Fibroblast of the aortic adventitia (primary cell): ENCODE measurements around the gene KCNQ5. TPM values are rescaled to one million over a fixed set of nuclear protein-coding genes. Genes with fewer than 3 reads are reported as not detected.

ENCODE experiments used
- DNase-seq: peaks from one replicate; pipeline ENCODE4 v3.0.0-alpha.2; 2010; ENCODE audit warnings: low read depth
- H3K4me3 ChIP-seq: 2 replicates; pipeline ENCODE4 v1.5.1; 2011; ENCODE audit warnings: low read depth, mild to moderate bottlenecking, control low read depth, low read length, moderate library complexity
- CTCF ChIP-seq: IDR thresholded peaks from 2 replicates; pipeline ENCODE4 v1.5.1; 2011; ENCODE audit warnings: mild to moderate bottlenecking, low read length, control low read depth, inconsistent platforms; ENCODE audit not compliant: insufficient read depth
- total RNA-seq: library from RNA; depleted of rRNA; stranded (reverse); fragments of >200 nt; gene quantifications from 2 replicates; pipeline ENCODE4 v1.2.3, GENCODE V29; 2012; ENCODE audit warnings: low replicate concordance

Gene KCNQ5
- total RNA-seq, 1 donor = 9.4 TPM

- no peak for TF ChIP-seq CTCF
- DNase-seq = no peak
- H3K4me3 ChIP-seq = no peak overlapping the region
These were observed 529.9 kb downstream of the KCNQ5 start for GRCh38 chr6:73151732-73152131.

DNA sequence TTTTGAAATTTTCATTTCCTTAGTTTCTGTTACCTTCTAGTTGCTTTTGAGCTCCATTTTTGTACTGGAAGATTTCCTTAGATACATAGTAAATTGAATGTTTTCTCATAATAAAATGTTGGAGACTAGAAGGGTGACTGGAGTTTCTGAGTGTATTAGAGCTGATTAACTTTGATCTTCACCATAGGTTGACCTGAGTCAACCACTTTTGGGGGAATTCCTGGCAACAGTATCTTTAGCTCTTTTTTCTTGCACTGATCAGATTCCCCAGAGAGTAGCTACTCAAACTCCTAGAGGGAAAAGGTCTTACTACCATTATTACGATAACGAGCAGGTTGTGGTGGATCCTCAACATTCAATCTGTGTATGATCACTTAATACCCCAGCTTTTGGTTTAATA is 530.7 kb downstream of the KCNQ5 start:
- no peak overlapping the region for H3K4me3 ChIP-seq
- no peak for TF ChIP-seq CTCF
- DNase-seq = no peak

DNA sequence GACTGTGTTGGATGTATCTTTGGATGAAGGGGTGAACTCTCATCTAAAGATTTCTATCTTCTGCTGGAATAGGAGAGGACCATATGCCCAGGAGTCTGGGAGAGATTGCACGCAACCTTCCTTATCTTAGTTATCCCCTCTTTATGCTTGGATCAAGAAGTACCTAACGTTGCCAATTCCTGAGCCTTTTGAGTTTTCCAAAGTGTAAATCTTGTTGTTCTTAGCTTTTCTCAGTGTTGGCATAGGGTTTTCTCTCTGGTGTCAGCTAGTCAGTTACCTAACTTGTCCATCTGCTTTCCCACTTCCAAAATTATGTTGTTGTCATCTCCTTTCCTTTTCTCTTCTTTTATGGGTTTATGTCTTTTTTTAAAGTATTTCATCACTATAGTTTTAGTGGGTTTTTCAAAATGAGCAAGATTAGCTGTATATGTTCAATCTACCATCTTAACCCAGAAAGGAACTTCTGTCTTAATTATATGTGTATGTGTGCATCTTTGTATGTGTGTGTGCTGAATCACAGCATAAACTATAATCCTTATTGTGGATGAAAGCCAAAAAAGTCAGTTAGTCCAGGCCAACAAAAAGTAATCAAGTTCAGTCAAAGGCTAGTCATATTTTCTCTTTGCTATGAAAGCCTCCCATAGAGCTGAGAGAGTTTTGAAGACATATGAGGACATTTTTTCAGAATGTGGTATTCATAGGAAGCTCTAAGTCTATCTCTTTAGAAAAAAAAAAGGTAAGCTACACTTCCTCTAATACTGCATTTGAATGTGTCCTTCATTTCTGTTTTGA is 531.3 kb downstream of the KCNQ5 start:
- H3K4me3 ChIP-seq = no peak overlapping the region
- peak; percentile 16 for DNase-seq
- TF ChIP-seq CTCF = no peak

DNA sequence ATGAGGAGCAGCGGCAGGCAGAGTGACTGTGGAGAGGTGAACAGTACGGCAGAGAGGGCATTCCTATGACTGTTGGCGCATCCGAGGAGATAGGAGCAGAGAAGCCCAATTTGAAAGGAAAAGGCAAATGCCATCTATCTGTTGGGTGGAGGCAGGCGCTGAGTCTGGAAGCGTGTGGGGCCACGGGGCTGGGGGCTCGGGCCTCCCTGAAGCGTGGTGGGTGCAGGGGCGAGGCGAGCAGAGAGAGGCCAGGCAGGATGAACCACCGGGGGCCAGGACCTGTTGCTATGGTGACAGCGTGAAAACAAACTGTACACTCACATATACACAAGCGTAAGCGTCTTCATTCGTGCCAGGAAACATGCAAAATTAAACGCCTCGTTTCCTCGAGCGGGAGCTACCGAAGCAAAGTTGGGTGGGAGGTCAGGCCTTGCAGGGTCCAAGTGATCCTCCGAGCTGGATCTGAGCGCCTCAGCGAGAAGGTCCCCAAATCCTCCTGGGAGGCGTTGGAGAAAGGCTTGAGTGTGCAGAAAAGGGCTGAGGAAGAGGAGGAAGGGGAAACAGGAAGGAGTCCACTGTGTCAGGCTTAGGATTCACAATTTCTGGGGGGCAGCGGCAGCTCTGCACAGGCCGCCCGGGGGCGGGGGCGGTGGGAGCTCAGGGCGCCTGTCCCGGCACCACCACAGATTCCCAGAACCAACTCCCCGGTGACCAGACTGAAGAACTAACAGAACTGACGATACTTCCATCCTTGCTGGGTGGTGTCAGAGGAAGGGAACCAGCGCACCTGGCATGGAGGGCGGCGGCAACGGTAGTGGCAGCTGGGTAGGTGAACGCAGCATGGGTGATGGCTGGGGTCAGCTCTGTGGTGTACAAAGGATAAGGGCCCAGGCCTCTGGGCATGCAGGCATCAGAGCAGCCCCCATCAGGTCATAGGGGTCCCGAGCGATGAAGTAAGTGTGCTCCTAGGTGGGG is 535.2 kb downstream of the KCNQ5 start:
- no peak for TF ChIP-seq CTCF
- DNase-seq = no peak
- no peak overlapping the region for H3K4me3 ChIP-seq

DNA sequence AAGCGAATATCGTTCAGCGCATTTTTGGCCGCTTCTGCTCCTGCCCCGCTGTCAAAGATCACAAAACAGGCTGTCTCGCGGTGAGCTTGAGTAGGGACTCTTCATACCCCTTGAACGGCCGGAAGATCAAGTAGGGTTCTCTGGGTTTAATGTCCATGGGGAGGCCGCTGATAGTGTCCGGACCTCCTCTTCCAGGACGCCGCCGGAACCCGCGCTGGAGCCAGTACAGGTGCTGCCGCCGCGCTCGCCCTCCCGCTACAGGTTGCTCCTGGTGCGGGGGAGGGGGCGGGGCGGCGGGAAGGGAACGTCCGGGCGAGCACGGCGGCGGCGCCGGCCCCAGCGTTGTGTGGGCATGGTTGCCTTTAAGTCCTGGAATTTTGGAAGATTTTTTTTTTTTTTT is 536.0 kb downstream of the KCNQ5 start:
- no peak for TF ChIP-seq CTCF
- no peak for DNase-seq
- H3K4me3 ChIP-seq = no peak overlapping the region

DNA sequence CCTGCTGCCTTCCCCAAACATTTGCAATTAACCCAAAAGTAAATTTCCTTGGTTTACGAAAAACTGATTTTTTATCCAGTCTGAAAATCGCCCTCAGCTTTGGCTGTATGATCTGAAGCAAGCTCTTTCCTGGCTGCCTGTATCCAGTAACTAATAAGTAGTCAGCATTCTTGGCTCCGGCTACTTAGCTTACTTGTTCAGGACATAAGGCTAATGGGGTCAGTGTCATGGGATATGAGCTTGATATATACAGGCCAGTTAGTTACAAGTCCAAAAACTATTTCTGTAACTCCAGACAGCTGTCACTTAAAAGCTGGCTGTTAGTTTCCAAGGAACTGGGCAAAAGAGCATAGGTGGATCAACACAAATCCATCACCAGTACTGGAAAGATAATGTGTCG is 547.2 kb downstream of the KCNQ5 start:
- TF ChIP-seq CTCF = no peak
- DNase-seq = no peak
- no peak overlapping the region for H3K4me3 ChIP-seq
